ENCODE data around the gene ARHGEF39. TPM values are rescaled to one million over a fixed set of nuclear protein-coding genes. Genes with fewer than 3 reads are reported as not detected.

ARHGEF39 gene
- total RNA-seq, 4 donors from 2014 or later, result 0.20 to 4.8 (median 1.0) TPM; not detected in 1

- Histone ChIP-seq H3K27ac (no peak overlapping the region), H3K9me3 (no peaks in the 10 kb centered on the region), H3K4me3 (no peak overlapping the region), H3K27me3 (no peaks in the 10 kb centered on the region), H3K36me3 (peaks cover 17 to 99% (median 78%) of the 10 kb centered on the region in 3 donors), H3K4me1 (no peaks in the 10 kb centered on the region)
- DNase-seq (ENCODE audit: low spot score in 2 of 2), result no peak
- WGBS, 2 donors, result 93 to 96% methylated on average over 6 to 7 of the region's 7 CpGs
- TF ChIP-seq EP300 (IDR thresholded peaks at IDR 0.05) (no peak), POLR2A (IDR thresholded peaks at IDR 0.05) (no peak), CTCF (IDR thresholded peaks at IDR 0.05) (no peak)
These were observed 40.9 kb upstream of the ARHGEF39 start for GRCh38 chr9:35705836-35706430.

GRCh38 chr9:35705372-35705771, 40.4 kb upstream of the ARHGEF39 start:
- TF ChIP-seq POLR2A (IDR thresholded peaks at IDR 0.05) (no peak), CTCF (IDR thresholded peaks at IDR 0.05) (no peak), EP300 (IDR thresholded peaks at IDR 0.05) (no peak)
- no peak for DNase-seq (ENCODE audit: low spot score in 2 of 2)
- 81 to 88% methylated on average over 7 to 8 of the region's 8 CpGs for WGBS, 2 donors
- Histone ChIP-seq H3K4me1 (no peaks in the 10 kb centered on the region), H3K27me3 (no peaks in the 10 kb centered on the region), H3K9me3 (no peaks in the 10 kb centered on the region), H3K27ac (no peak overlapping the region), H3K4me3 (no peak overlapping the region), H3K36me3 (peaks cover 17 to 99% (median 76%) of the 10 kb centered on the region in 3 donors)

- DNase-seq (ENCODE audit: low spot score in 2 of 2), result no peak
- TF ChIP-seq EP300 (IDR thresholded peaks at IDR 0.05) (no peak), CTCF (IDR thresholded peaks at IDR 0.05) (no peak), POLR2A (IDR thresholded peaks at IDR 0.05) (no peak)
- no peaks in the 10 kb centered on the region for H3K27me3 ChIP-seq
- H3K9me3 ChIP-seq, result no peaks in the 10 kb centered on the region
- no peak overlapping the region for H3K4me3 ChIP-seq
- H3K27ac ChIP-seq, result no peak overlapping the region
- no peaks in the 10 kb centered on the region for H3K4me1 ChIP-seq
- peaks cover 17 to 100% (median 78%) of the 10 kb centered on the region in 3 donors for H3K36me3 ChIP-seq
- WGBS, 2 donors, result 92 to 93% methylated on average over 26 of the region's 26 CpGs
These were observed 39.1 kb upstream of the ARHGEF39 start for GRCh38 chr9:35703906-35704672.

GRCh38 chr9:35702696-35703095, 37.7 kb upstream of the ARHGEF39 start:
- WGBS, 2 donors, result 89 to 97% methylated on average over 7 of the region's 7 CpGs
- Histone ChIP-seq H3K27me3 (no peaks in the 10 kb centered on the region), H3K9me3 (no peaks in the 10 kb centered on the region), H3K4me3 (no peak overlapping the region), H3K36me3 (peaks cover 17 to 100% (median 79%) of the 10 kb centered on the region in 3 donors), H3K27ac (no peak overlapping the region), H3K4me1 (peaks cover 0 to under 1% (median 0%) of the 10 kb centered on the region in 4 donors)
- no peak for DNase-seq (ENCODE audit: low spot score in 2 of 2)
- TF ChIP-seq EP300 (IDR thresholded peaks at IDR 0.05), result no peak
- TF ChIP-seq CTCF (IDR thresholded peaks at IDR 0.05), result no peak
- TF ChIP-seq POLR2A (IDR thresholded peaks at IDR 0.05), result no peak

- no peaks in the 10 kb centered on the region for H3K27me3 ChIP-seq
- TF ChIP-seq CTCF (IDR thresholded peaks at IDR 0.05), result no peak
- TF ChIP-seq EP300 (IDR thresholded peaks at IDR 0.05), result no peak
- TF ChIP-seq POLR2A (IDR thresholded peaks at IDR 0.05), result no peak
- no peak overlapping the region for H3K4me3 ChIP-seq
- peaks cover 12 to 99% (median 64%) of the 10 kb centered on the region in 3 donors for H3K36me3 ChIP-seq
- DNase-seq (ENCODE audit: low spot score in 2 of 2), result no peak
- H3K4me1 ChIP-seq, result peaks cover 0 to 18% (median 4%) of the 10 kb centered on the region in 4 donors
- no peaks in the 10 kb centered on the region for H3K9me3 ChIP-seq
- no peak overlapping the region for H3K27ac ChIP-seq
These were observed 35.9 kb upstream of the ARHGEF39 start for GRCh38 chr9:35700942-35701341.

All from tibial nerve (tissue), 4 donors.